ENCODE results near the gene INCA1.

GRCh38 chr17:5033352-5034015 is 36.2 kb upstream of the INCA1 start:
- TF ChIP-seq POLR2A (IDR thresholded peaks at IDR 0.05; ENCODE audit: low read depth, low read length) (no peak), TAF1 (IDR thresholded peaks at IDR 0.05; ENCODE audit: borderline replicate concordance, low read depth, low read length) (no peak), POLR2AphosphoS5 (IDR thresholded peaks at IDR 0.05; ENCODE audit: low read depth, low read length) (no peak)
